ENCODE measurements around the gene SLC8A1. TPM values are rescaled to one million over a fixed set of nuclear protein-coding genes. Genes with fewer than 3 reads are reported as not detected.

SLC8A1 gene
- total RNA-seq, 2 donors from 2014 or later, result 4.7 to 6.3 TPM

DNA sequence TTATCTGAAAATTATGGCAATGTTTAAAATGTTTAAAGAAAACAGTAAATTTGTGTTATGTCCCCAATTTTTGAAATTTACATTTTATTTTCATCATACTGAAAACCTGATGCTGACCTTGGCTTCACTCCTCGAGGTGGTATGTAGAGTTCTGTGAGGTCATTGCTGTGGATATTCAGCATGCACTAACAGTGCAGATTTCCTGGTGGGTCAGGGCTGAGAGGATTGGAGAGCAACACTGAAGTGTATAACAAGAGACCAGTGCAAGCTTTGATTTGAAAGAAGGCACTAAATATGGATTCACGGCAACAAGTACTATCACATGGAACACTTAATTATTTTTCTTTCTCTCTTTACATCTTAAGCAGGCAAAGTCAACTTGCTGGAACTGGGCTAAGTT lies 134.1 kb downstream of the SLC8A1 start:
- Mint-ChIP-seq H3K27ac (peak overlapping the region; percentile 53), H3K9me3 (peaks cover 13% of the 10 kb centered on the region), H3K4me3 (no peak overlapping the region), H3K4me1 (peaks cover 10% of the 10 kb centered on the region), H3K27me3 (ENCODE audit: insufficient read depth) (no peaks in the 10 kb centered on the region), H3K36me3 (ENCODE audit: low read depth) (peaks cover 1% of the 10 kb centered on the region)
- DNase-seq, result no peak
- Histone ChIP-seq H3K4me1 (ENCODE audit: control insufficient read depth, insufficient read depth, low read length) (no peaks in the 10 kb centered on the region), H3K4me3 (ENCODE audit: low read length) (no peak overlapping the region), H3K36me3 (ENCODE audit: control insufficient read depth, insufficient read depth, low read length) (no peaks in the 10 kb centered on the region), H3K27ac (ENCODE audit: low read depth, low read length) (no peak overlapping the region), H3K9ac (ENCODE audit: extremely low read depth, low read length, poor library complexity, severe bottlenecking) (no peak overlapping the region), H3K9me3 (ENCODE audit: control insufficient read depth, low read length) (peaks cover 14% of the 10 kb centered on the region), H3K27me3 (ENCODE audit: control insufficient read depth, insufficient read depth, low read length, poor library complexity, severe bottlenecking) (no peaks in the 10 kb centered on the region)
- 96% methylated on average over 2 of the region's 2 CpGs; no CpG with 5 or more reads in 1 of the 2 experiments for WGBS, 2 experiments (ENCODE audit: insufficient coverage in 1 of 2, insufficient read length in 1 of 2)
- TF ChIP-seq, protein P1, sequence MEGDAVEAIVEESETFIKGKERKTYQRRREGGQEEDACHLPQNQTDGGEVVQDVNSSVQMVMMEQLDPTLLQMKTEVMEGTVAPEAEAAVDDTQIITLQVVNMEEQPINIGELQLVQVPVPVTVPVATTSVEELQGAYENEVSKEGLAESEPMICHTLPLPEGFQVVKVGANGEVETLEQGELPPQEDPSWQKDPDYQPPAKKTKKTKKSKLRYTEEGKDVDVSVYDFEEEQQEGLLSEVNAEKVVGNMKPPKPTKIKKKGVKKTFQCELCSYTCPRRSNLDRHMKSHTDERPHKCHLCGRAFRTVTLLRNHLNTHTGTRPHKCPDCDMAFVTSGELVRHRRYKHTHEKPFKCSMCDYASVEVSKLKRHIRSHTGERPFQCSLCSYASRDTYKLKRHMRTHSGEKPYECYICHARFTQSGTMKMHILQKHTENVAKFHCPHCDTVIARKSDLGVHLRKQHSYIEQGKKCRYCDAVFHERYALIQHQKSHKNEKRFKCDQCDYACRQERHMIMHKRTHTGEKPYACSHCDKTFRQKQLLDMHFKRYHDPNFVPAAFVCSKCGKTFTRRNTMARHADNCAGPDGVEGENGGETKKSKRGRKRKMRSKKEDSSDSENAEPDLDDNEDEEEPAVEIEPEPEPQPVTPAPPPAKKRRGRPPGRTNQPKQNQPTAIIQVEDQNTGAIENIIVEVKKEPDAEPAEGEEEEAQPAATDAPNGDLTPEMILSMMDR (conservative IDR thresholded peaks at IDR 0.05), result no peak

DNA sequence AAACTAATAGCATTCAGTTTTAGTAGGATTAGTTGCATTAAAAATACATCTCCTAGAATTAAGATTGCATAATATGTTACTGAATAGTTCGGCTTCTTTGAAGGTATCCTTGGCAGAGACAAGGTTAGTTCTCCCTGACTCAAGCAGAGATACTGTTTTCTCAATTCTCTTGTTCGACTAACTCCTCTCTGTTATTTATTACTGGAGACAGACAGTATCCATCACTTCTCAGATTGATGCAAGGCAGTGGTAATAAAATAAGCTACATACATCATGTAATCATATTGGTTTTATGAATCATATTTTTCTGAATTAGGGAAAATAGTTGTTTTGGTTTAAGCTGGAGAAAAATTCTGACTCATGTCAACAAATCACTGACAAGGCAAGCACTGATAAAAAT lies 134.8 kb downstream of the SLC8A1 start:
- Histone ChIP-seq H3K4me3 (ENCODE audit: low read length) (no peak overlapping the region), H3K27me3 (ENCODE audit: control insufficient read depth, insufficient read depth, low read length, poor library complexity, severe bottlenecking) (no peaks in the 10 kb centered on the region), H3K4me1 (ENCODE audit: control insufficient read depth, insufficient read depth, low read length) (no peaks in the 10 kb centered on the region), H3K9me3 (ENCODE audit: control insufficient read depth, low read length) (peaks cover 14% of the 10 kb centered on the region), H3K27ac (ENCODE audit: low read depth, low read length) (no peak overlapping the region), H3K36me3 (ENCODE audit: control insufficient read depth, insufficient read depth, low read length) (no peaks in the 10 kb centered on the region), H3K9ac (ENCODE audit: extremely low read depth, low read length, poor library complexity, severe bottlenecking) (no peak overlapping the region)
- H3K4me3 Mint-ChIP-seq, result no peak overlapping the region
- 100% methylated on average over 2 of the region's 2 CpGs; no CpG with 5 or more reads in 1 of the 2 experiments for WGBS, 2 experiments (ENCODE audit: insufficient coverage in 1 of 2, insufficient read length in 1 of 2)
- peaks cover 10% of the 10 kb centered on the region for H3K4me1 Mint-ChIP-seq
- H3K36me3 Mint-ChIP-seq (ENCODE audit: low read depth), result peaks cover 1% of the 10 kb centered on the region
- H3K27me3 Mint-ChIP-seq (ENCODE audit: insufficient read depth), result no peaks in the 10 kb centered on the region
- TF ChIP-seq, protein P1 (conservative IDR thresholded peaks at IDR 0.05), result no peak
- DNase-seq, result no peak
- H3K27ac Mint-ChIP-seq, result no peak overlapping the region
- H3K9me3 Mint-ChIP-seq, result peaks cover 13% of the 10 kb centered on the region

DNA sequence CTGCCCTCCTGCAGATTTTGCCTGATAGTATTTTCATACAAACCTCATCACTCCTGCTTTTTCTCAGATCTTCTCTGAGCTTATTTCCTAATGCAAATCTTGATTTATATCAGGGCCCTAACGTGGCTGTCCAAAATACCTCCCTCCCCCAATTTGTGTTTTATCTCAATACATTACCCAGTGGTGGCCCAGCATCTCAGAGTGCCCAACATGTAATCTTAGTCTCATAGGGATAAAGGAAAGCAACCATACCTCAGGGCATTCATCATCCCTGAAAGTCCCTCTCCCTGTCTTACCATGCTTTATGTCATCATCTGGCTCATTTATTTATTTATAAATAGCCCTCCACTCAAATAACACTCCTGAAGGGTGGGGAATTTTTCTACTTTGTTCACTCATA lies 135.3 kb downstream of the SLC8A1 start:
- Histone ChIP-seq H3K9me3 (ENCODE audit: control insufficient read depth, low read length) (peaks cover 14% of the 10 kb centered on the region), H3K27me3 (ENCODE audit: control insufficient read depth, insufficient read depth, low read length, poor library complexity, severe bottlenecking) (no peaks in the 10 kb centered on the region), H3K27ac (ENCODE audit: low read depth, low read length) (no peak overlapping the region), H3K4me1 (ENCODE audit: control insufficient read depth, insufficient read depth, low read length) (no peaks in the 10 kb centered on the region), H3K4me3 (ENCODE audit: low read length) (no peak overlapping the region), H3K36me3 (ENCODE audit: control insufficient read depth, insufficient read depth, low read length) (no peaks in the 10 kb centered on the region), H3K9ac (ENCODE audit: extremely low read depth, low read length, poor library complexity, severe bottlenecking) (no peak overlapping the region)
- DNase-seq, result no peak
- H3K27ac Mint-ChIP-seq, result no peak overlapping the region
- peaks cover 13% of the 10 kb centered on the region for H3K9me3 Mint-ChIP-seq
- H3K4me3 Mint-ChIP-seq, result no peak overlapping the region
- WGBS, 2 experiments (ENCODE audit: insufficient coverage in 1 of 2, insufficient read length in 1 of 2), result 84% methylated on average over 1 of the region's 1 CpG; no CpG with 5 or more reads in 1 of the 2 experiments
- H3K4me1 Mint-ChIP-seq, result peaks cover 10% of the 10 kb centered on the region
- TF ChIP-seq, protein P1 (conservative IDR thresholded peaks at IDR 0.05), result no peak
- H3K27me3 Mint-ChIP-seq (ENCODE audit: insufficient read depth), result no peaks in the 10 kb centered on the region
- H3K36me3 Mint-ChIP-seq (ENCODE audit: low read depth), result peaks cover 1% of the 10 kb centered on the region
